ENCODE measurements around the gene KLF16. TPM values are rescaled to one million over a fixed set of nuclear protein-coding genes. Genes with fewer than 3 reads are reported as not detected.
A peak's percentile ranks its signal among the peaks of the same experiment; 100 is the strongest.

KLF16 gene
- total RNA-seq, 1 experiment from 2014 or later: 45.5 TPM

DNA sequence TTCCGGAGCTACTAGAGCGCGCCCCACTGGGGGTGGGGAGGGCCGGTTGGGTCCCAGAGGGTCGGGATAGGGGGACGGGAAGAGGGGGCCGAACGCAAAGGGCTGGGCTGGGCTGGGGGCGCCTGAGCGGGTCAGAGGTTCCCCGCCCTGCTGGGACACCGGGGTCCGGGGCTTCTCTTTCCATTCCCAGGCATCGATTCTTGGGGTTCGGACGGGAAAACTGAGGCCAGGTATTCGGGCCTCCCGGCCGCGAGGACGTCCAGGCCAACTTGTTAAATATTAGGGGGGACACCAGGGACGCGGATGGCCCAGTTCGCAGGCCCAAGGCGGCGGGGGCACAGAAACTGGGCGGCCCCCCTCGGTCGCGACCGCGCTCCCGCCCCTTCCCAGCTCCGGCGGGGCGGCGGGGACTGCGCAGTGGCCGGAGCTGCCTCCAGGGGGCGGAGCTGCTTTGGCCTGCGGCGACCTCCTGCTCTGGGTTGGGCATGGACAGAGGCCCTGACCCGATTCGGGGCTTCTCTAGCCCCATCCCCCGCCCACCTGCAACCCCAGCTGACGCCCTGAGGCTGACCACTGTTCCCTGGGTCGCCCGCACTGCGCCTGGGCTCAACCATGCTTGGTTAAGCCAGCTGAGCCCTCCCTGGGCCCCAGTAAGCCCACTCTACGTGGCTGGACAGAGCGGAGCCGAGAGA lies 1.2 kb upstream of the KLF16 start:
- Mint-ChIP-seq H3K4me3 (ENCODE audit: unreplicated experiment) (peak overlapping the region; percentile 74), H3K4me1 (ENCODE audit: insufficient read depth, unreplicated experiment) (no peaks in the 10 kb centered on the region), H3K27me3 (ENCODE audit: insufficient read depth, unreplicated experiment) (no peaks in the 10 kb centered on the region), H3K36me3 (ENCODE audit: insufficient read depth, unreplicated experiment) (peaks cover 14% of the 10 kb centered on the region), H3K27ac (ENCODE audit: low read depth, unreplicated experiment) (peak overlapping the region; percentile 67), H3K9me3 (ENCODE audit: unreplicated experiment) (no peaks in the 10 kb centered on the region)
- TSS peak; percentile 83 for BruUV-seq (replicated peaks)
- intact Hi-C loops (cut with micrococcal nuclease): loop anchor here (1.0 kb wide), 1 partner anchor 21 kb away; the partner anchor contains the start of gene ABHD17A
- POLR2A ChIA-PET: interaction anchor here (0.7 to 2.9 kb wide), 12 partner anchors 9 to 78 kb away, joined by 3 to 26 read pairs (median 3); partner anchors contain the start of genes ABHD17A, ADAT3, REXO1 and SCAMP4
- CTCF ChIA-PET: interaction anchor here (0.5 to 1.4 kb wide), 5 partner anchors 9 to 183 kb away, joined by 3 to 10 read pairs (median 3); no protein-coding TSS in a partner anchor
- TF ChIP-seq, protein P1, sequence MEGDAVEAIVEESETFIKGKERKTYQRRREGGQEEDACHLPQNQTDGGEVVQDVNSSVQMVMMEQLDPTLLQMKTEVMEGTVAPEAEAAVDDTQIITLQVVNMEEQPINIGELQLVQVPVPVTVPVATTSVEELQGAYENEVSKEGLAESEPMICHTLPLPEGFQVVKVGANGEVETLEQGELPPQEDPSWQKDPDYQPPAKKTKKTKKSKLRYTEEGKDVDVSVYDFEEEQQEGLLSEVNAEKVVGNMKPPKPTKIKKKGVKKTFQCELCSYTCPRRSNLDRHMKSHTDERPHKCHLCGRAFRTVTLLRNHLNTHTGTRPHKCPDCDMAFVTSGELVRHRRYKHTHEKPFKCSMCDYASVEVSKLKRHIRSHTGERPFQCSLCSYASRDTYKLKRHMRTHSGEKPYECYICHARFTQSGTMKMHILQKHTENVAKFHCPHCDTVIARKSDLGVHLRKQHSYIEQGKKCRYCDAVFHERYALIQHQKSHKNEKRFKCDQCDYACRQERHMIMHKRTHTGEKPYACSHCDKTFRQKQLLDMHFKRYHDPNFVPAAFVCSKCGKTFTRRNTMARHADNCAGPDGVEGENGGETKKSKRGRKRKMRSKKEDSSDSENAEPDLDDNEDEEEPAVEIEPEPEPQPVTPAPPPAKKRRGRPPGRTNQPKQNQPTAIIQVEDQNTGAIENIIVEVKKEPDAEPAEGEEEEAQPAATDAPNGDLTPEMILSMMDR (IDR thresholded peaks at IDR 0.05; ENCODE audit: unreplicated experiment): peak; percentile 79
- peak; percentile 77 for DNase-seq (ENCODE audit: unreplicated experiment)

DNA sequence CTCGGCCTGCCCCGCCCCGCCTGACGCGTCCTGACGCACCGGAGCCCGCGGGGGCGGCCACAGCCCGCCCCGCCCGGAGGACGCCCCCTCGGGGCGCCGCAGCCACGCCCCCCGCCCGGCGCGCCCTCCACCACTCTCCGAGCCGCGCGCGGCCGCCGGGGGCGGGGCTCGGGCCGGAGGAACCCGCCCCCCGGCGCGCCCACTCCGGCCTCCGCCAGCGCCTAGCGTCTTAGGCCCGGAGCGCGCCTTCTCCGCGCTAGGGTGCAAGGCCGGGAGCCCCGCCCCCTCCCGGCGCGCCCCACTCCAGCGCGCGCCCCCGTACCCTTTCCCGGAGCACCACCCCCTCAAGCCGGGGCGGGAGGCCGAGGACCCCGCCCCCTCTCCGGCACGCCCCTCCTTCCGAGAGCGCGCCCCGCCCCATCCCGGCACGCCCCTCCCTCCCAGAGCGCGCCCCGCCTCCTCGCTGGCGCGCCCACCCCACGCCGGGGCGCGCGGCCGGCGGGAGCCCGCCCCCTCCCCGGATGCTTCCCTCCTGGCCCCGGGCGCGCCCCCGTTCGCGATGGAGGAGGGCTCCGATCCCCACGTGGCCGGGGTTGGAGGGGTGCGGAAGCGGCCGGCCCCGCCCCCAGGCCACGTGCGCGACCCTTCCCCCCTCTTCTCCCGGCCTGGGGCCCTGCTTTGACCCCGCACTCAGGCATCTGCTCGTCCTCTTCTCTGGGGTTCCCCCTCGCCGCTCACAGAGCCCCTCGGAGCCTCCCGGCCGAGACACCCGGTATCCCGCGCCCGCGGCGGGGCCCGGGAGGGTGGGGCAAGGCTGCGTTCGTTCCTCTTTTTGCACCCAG lies 480 bp upstream of the KLF16 start:
- H3K4me3 Mint-ChIP-seq (ENCODE audit: unreplicated experiment): peak overlapping the region; percentile 74
- peak overlapping the region; percentile 67 for H3K27ac Mint-ChIP-seq (ENCODE audit: low read depth, unreplicated experiment)
- TF ChIP-seq, protein P1 (IDR thresholded peaks at IDR 0.05; ENCODE audit: unreplicated experiment): no peak
- peaks cover 5% of the 10 kb centered on the region for H3K4me1 Mint-ChIP-seq (ENCODE audit: insufficient read depth, unreplicated experiment)
- ChIA-PET POLR2A (interaction anchor here (0.8 to 2.9 kb wide), 11 partner anchors 8 to 79 kb away, joined by 3 to 26 read pairs (median 3); partner anchors contain the start of genes ABHD17A, ADAT3, REXO1 and SCAMP4), CTCF (interaction anchor here (0.5 to 1.4 kb wide), 4 partner anchors 9 to 182 kb away, joined by 3 to 10 read pairs (median 3); no protein-coding TSS in a partner anchor)
- no TSS peak for BruUV-seq (replicated peaks)
- H3K9me3 Mint-ChIP-seq (ENCODE audit: unreplicated experiment): no peaks in the 10 kb centered on the region
- peaks cover 11% of the 10 kb centered on the region for H3K36me3 Mint-ChIP-seq (ENCODE audit: insufficient read depth, unreplicated experiment)
- no peaks in the 10 kb centered on the region for H3K27me3 Mint-ChIP-seq (ENCODE audit: insufficient read depth, unreplicated experiment)
- DNase-seq (ENCODE audit: unreplicated experiment): peak; percentile 96
- intact Hi-C loops (cut with micrococcal nuclease): loop anchor here (1.0 kb wide), 1 partner anchor 21 kb away; the partner anchor contains the start of gene ABHD17A

DNA sequence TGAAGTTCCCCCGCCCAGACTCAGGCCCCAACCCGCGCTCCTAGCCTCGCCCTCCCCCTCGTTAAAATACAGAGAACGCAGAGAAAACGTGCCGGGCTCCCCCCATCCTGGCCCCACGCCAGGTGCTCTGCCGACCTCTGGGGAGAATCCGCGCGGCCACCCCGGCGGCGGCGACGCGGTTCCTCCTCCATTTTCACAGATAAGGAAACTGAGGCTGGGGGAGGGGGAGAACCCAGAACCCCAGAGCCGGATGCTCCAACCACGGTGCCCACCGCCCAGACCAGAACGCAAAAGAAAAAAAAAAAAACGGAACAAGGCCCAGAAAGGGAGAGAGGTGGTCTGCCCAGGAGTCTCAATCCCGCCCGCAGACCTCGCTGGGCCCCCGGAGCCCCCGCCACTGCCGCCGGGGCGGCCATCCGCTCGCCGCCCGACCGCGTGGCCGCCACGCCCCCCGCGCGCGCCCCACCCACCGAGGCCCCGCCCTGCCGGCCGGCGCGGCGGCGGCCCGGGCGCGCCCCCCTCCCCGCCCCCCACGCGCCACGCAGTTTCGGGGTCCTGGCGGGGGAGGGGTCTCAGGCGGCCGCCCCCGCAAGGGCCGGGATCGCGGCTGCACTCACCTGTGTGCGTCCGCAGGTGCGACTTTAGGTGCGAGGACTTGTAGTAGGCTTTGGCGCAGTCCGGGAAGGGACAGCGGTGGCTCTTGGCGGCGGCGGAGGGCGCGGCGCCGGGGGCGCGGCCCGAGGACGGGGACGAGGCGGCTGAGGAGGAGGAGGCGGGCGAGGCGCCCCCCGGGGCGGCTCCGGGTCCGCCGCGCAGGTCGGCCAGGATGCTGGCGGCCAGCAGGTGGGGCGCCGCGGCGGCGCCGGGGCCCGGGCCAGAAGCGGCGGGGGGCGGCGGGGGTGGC lies 703 bp downstream of the KLF16 start:
- Mint-ChIP-seq H3K36me3 (ENCODE audit: insufficient read depth, unreplicated experiment) (peaks cover 4% of the 10 kb centered on the region), H3K27me3 (ENCODE audit: insufficient read depth, unreplicated experiment) (no peaks in the 10 kb centered on the region), H3K4me1 (ENCODE audit: insufficient read depth, unreplicated experiment) (peaks cover 5% of the 10 kb centered on the region), H3K27ac (ENCODE audit: low read depth, unreplicated experiment) (peak overlapping the region; percentile 57), H3K4me3 (ENCODE audit: unreplicated experiment) (peak overlapping the region; percentile 80), H3K9me3 (ENCODE audit: unreplicated experiment) (no peaks in the 10 kb centered on the region)
- no TSS peak for BruUV-seq (replicated peaks)
- intact Hi-C loops (cut with micrococcal nuclease): no loop called here
- CTCF ChIA-PET: no interaction called here
- TF ChIP-seq, protein P1 (IDR thresholded peaks at IDR 0.05; ENCODE audit: unreplicated experiment): no peak
- peak; percentile 42 for DNase-seq (ENCODE audit: unreplicated experiment)
- POLR2A ChIA-PET: no interaction called here
